HTERT RPE-1 (cell line): Measurements from ENCODE around the gene CPA5.

Source experiments
- in situ Hi-C: fragments of 300-500 bp; cut with MboI; formaldehyde crosslinking; loops from 4 replicates; pipeline ENCODE4 v1.14.3; 2020; ENCODE audit warnings: low sequenced_read_pairs

The CPA5 gene

DNA sequence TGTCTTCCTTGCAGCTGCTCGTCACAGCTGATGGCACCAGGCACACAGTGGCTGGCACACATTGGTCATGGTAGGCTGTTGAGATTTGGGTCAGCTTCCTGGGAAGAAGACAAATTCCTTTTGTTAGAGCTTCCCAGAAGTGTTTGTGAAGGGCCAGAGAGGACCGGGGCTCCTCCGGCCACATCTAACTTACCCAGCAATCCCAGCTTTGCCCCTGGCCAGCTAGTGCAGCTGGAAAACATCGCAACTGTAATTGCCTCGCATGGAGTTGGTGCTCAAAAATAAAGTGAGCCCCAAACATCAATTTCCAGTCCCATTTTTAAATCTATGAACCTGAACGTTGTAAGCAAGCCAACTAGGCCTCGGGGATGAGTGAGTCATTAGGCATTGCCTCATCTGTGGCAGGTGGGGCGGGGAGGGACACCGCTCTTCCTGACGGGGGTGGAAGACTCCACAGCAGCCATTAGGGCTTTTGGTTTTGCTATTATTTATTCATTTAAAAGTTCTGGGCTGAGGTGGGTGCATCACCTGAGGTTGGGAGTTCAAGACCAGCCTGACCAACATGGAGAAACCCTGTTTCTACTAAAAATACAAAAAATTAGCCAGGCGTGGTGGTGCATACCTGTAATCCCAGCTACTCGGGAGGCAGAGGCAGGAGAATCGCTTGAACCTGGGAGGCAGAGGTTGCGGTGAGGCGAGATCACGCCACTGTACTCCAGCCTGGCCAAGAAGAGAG, 12.4 kb downstream of the CPA5 start:
- in situ Hi-C loops, result no loop called here

DNA sequence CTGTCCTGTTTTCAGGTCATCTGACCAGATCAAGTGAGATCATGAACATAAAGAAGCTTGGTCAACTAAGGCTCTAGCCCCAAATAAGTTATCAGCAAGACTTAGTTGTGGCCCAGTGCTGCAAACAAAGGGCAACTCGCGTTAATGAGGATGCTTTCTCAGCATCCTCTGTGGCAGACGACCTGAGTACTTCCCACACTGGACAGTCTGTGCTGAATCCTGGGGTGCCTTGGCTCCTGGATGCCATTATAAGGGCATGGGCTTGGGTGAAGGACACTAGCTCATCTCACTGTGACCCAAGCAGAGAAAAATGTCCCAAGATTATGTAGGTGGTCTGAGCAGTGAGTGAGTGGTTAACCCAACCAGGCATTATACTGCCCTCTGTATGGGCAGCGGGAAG, 13.9 kb downstream of the CPA5 start:
- in situ Hi-C loops, result no loop called here

DNA sequence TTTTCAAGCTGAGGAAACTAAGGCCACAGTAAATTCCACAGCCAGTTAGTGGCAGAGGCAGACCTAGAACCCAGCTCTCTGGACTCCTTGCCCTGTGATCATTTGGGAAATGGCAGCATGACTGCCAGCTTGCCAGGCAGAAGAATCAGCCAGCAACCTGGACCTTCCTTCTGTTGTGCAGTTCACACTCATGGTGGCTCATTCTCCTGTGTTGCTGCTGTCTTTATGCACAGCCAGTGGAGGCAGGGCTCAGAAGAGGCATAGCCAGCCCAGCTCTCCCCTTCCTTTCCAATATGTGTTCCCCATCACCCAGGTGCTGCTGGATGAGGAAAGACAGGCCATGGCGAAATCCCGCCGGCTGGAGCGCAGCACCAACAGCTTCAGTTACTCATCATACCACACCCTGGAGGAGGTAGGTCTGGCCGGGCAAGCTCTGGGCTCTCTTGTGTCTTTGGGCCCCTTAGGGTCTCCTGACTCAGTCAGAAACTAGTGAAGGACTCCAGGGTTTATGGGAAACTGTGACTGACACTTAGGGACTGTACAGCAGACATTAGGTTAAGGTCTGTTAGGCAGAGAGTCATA, 14.8 kb downstream of the CPA5 start:
- in situ Hi-C loops, result no loop called here

DNA sequence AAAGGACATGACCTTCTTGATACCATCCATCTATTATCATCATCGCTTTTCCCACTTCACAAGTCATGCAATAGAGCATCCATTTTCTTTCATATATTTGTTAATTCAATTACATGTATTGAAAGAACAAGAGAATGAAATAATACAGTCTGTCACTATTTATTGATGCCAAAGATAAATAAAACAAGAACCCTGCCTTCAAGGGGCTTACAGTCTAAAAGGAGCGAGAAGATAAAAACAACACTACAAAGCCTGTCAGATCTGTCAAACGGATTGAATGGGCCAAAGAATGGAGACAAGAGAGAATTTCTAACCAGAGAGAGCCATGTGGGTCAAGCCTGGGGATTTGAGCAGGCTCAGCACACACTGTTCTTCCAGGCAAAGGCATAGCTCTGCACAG, 15.9 kb downstream of the CPA5 start:
- in situ Hi-C loops, result no loop called here

DNA sequence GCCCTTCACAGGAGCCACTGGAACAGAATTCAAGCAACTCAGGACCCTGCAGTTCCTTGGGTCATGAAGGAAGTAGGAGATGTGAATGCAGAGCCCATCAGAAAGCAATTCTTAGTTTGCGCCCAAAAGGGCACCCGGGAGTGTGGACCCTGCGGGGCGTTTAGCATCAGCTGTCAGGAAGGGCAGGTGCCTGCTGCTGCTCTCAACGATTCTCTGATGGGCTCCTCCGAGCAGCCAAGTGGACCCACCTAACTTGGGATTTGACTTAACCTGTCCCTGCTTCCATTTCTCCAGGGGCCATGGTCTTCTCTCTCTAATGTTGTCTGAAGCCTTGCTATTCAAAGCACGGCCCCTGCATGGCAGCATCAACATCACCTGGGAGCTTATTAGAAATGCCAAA, 17.1 kb downstream of the CPA5 start:
- in situ Hi-C loops, result no loop called here

DNA sequence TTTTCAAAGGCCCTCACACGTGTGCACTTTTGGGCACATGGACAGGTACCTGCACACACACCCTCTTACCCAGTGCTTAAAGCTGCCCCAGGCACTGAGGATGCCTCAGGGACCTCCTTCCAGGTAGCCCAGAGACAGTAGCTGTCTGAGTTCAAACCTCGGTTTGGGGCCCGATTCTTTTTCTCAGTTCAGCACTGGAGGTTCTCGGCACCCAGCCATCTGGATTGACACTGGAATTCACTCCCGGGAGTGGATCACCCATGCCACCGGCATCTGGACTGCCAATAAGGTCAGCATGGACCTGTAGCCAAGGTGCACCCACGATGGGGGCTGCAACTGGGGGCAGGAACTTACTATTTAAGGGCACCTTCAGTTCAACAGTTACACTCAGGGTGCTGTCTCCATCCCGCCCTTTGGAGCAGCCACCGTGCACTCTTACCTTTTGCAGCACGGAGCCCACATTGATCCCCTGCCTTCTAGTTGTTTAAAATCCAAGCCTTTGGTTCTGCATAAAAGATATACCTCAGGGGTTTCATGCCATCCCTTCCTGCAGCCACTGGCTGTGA, 17.7 kb downstream of the CPA5 start:
- in situ Hi-C loops, result no loop called here

DNA sequence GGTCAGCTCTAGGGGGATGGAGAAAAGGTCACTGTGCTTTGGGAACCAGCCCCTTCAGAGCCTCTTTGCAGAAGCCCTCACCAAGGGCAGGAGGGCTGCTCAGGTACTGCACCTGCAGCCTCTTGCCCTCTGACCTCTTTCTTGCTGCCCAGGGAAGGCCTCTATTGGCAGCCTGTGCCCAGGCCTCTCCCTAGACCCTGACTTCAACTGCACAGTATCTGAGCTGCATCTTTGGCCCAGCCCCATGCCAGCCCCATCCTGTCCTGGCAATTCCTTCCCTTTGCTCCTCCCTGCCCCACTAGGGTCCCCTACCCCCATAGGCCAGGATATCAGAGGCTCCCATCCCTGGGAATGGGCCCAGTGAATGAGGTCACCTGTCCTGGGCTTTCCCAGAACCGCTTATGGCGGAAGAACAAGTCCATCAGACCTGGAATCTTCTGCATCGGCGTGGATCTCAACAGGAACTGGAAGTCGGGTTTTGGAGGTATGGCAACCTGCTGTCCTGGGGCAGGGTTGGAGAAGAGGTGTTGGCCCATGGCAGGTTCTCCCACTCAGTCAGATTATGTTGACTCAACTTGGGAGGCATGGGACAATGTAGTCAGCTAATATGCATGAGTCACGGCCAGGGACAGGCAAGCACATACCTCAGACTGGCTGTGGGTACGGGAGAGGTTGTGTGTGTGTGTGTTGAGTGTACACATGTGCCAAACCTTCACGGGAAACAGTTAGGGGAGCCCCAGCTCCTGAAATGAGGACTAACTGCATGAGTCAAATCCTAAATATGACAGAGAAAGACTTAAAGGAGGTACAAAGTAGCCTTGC, 18.6 kb downstream of the CPA5 start:
- in situ Hi-C loops, result no loop called here

DNA sequence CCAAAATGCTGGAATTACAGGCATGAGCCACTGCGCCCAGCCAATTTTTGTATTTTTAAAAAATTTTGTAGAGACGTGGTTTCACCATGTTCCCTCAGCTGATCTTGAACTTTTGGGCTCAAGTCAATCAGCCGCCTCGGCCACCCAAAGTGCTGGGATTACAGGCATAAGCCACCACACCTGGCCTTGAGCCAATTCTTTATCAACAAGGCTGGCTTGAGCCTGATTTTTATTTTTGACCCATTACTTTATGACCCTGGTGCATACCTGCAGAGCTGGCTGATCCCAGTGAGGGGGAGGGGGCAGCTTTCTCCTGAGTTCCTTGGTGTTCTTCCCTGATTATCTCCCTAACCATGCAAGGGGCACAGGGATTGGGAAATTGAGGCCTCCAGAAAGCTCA, 19.8 kb downstream of the CPA5 start:
- in situ Hi-C loops, result no loop called here

DNA sequence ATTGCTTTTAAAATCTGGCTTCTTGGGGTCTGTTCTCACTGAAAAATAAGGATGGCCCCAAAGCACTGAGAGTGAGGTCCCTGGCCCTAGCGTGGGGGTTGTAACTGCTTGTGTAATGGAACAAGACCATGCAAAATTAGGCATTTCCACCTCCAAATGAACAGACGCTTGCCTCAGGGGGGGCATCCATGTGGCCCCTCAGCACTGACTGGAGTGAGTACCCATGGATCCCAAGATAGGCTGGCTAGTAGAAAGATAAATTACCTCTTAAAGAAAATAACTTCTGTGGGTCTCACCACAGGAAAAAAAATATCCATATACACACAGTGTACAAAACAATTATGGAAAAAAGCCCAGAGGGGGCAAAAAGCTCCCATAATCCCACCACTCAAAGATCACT, 20.5 kb downstream of the CPA5 start:
- in situ Hi-C loops, result no loop called here

DNA sequence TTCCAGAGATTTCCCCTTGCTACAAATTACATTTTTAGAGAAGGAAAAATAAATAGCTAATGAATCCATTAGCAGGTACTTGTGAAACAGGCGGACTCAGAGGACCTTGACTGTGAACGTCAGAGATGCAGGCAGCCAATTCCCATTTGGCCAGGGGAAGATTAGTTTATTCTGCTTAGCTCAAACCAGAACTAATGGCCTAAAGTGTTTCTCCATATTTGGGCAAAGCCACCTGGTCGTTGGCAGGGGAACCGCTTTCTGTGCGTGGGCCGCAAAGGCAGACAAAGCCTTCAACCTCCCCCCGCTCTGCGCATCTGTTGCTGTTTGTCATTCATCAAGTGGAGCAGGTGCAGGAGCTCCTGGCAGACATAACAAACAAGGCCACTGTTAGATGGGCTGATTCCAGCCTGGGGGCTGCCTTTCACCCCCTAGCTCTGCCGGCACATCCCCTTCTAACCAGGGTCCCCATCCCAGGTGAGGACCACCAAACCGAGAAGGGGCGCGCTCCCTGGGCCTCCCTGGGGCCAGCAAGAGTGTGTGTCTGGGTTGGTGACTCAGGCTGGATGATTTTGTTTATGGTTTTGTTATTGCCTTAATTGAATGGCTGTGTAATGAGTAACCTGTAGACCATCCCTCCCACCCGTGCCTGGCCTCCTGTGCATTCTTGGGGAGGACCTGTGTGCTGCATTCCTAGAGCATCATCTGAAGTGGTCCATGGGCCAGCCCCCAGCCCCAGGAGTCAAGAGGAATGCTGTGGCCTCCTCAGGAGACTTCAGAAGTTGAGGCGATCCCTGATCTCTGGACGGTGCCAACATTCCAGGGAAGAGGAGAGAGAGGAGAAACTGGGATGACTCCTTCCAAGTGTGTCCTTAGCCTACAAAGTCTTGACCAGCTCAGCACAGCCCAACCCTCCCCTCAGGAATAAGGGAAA, 21.2 kb downstream of the CPA5 start:
- in situ Hi-C loops, result no loop called here

DNA sequence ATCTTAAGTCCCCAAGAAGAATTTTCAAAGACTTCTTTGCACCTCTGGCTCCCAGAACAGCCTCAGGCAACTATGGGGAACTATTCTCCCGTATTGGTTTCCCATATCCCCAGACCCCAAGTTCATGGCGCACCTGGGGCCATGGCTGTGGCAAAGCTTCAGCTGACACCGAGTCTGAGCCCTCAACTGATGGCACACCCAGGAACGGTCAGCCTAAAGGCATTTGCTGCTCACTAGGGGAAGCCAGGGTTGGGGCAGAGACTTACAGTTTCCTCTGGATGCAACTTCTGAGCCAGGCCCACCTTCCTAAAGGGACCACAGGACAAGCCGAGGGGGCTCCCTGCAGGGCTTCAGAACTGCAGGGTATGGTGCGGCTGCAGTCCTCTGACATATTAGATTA, 21.9 kb downstream of the CPA5 start:
- in situ Hi-C loops, result no loop called here

DNA sequence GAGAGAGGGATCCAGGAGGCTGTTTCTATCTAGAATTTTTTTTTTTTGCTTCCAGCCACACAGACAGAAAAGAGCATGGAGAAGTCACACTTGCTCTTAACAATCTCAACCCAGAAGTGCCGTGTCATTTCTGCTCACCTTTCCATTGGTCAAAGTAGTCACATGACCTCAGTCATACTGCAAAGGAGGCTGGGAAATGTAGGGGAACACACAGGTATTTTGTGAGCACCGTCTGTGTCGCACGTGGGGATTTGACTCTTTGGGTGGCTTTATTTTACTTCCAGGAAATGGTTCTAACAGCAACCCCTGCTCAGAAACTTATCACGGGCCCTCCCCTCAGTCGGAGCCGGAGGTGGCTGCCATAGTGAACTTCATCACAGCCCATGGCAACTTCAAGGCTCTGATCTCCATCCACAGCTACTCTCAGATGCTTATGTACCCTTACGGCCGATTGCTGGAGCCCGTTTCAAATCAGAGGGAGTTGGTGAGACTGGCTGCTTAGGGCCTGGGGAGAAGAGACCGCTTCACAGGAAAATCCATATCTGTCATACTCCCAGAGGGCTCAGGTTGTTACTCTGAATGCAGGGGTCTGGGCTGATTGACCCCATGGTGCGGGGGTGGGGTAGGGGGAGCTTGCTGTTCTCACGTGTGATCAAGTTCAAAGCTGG, 22.6 kb downstream of the CPA5 start:
- in situ Hi-C loops, result no loop called here

DNA sequence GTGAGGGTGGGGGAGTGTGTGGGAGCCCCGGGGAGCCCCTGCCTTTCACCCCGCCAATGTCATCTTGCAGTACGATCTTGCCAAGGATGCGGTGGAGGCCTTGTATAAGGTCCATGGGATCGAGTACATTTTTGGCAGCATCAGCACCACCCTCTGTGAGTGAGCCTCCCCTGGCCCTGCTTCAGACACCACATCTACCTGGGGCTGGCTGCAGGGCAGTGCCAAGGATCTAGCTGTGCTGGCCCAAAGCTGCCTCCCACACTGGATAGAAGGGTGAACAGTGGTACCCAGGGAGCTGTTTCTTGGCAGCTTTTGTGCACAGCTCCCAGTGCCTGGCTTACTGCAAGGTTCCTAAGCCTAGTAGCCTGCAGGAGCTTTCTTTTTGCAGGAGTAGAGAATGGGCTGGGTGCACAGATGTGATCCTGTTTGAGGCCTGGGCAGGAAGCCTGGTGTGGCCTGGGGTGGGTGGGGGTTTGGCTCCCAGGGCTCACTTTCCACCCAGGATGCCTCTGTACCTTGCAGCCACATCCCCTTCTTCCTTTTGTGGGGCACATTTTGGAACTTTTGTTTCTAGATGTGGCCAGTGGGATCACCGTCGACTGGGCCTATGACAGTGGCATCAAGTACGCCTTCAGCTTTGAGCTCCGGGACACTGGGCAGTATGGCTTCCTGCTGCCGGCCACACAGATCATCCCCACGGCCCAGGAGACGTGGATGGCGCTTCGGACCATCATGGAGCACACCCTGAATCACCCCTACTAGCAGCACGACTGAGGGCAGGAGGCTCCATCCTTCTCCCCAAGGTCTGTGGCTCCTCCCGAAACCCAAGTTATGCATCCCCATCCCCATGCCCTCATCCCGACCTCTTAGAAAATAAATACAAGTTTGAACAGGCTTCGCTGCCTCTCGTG, 23.5 kb downstream of the CPA5 start:
- in situ Hi-C loops, result no loop called here

DNA sequence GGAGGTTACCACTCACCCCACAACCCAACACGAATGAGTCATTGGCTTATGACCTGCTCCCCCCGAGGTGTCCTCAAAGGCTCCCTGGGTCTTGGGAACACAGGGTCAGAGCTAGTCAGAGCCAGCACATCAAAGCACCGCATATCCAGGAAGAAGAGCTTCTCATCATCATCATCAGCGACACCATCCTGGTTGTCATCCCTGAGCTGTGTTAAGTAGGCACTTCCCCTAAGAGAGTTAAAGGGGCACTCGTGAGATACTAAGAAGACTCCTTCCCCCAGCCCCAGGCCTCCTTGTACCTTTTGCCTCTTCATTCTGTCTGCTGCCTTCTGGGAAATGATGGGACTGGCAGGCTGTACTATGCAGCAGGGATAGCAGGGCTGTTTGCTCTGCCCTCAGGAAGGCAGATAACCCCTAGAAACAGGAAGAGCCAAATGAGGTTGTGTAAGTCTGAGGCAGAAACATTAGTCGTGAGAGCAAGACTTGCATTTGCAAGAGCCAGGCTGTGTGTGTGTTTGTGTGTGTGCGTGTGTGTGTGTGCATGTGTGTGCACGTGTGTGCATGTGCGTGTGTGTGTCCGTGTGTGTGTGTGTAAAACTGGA, 24.6 kb downstream of the CPA5 start:
- in situ Hi-C loops, result no loop called here

DNA sequence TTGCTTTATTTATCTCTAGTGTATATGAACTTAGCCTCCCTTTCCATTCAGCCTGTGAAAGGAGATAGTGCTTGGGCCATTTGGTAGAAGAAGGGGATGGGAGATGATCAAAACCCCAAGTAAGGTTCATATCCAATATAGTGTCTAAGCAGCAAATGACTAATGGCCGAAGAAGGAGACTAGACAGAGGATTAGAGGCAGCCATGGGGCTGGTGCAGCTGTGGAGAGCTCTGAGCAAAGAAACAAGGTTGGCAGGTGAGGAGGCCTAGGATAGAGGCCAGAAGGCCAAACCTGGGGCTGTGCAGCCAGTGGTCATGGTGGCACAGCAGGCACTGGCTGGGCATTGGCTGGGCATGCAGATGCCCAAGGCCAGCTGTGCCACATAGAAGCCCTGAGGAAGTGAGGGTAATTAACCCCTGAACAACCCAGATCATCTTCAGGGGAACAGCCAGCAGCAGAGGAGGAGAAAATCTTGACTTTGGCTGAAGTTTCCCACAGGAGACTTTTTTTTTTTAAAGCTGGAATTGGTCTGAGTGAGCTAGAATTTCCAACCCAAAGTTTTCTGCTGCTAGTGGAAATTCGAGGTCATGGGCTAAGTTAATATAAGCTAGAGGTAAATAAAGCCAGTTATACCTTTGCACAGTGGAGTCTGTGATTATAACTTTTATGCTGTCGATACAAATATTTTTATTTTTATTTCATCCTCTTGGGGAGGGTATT, 25.4 kb downstream of the CPA5 start:
- in situ Hi-C loops, result no loop called here

DNA sequence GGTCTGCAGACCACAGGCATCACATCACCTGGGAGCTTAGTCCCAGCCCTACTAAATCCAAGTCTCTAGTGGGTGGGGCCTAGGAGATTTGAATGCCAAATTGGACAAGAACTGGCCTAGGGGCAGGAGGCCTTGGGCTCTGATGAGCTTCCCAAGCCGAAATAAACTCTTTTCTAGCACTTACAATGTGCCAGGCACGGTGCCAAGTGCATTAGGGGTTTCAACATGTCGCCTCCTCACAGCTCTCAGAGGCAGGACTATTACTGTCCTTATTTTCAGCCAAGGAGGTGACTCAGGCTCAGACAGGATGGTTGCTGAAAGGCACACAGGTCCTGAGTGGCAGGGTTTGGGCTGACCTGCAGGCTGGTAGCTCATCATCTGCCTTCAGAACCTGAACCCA, 26.4 kb downstream of the CPA5 start:
- in situ Hi-C loops, result no loop called here

DNA sequence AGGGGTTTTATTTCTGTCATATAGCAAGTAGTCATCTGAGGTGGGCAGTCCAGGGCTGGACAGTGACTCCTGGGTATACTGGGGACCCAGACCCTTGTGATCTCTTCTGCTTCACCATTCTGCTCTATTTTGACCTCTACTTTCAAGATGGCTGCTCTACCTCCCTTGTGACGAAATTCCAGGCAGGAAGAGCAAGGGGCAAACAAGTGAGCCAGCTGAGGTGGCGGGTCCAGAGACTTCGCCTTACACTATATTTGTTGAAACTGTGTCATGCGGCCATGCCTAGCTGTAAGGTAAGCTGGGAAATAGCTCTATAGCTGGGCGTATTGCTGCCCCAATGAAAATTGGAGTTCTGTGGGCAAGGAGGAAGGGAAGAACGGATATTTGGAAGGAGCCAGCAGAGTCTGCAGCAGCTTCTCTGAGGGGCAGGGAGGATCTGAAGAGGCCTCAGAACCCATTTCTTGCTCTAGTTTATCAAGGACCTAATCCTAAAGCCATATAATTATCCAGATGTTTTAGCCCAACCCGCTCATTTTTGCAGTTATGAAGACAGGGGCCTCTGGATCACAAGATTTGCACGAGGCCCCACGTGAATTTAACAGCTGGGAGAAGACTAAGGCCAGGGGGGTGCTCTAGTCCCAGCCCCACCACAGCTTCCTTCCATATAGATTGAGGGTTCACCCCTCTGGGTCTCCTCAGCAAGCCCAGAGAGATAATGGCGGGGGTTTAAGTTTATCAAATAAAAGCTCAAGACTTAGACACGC, 28.0 kb downstream of the CPA5 start:
- in situ Hi-C loops, result no loop called here
